HCT116 (cell line): ENCODE measurements around the gene FAN1. TPM values are rescaled to one million over a fixed set of nuclear protein-coding genes. Genes with fewer than 3 reads are reported as not detected.

Source experiments
- ATAC-seq: fragments of 200-7000 bp; cut with Tn5 transposase; 2 replicates; pipeline ENCODE4 v1.9.1; 2020; ENCODE audit warnings: mild to moderate bottlenecking, moderate library complexity
- BruUV-seq: library from RNA; stranded (reverse); fragments of 400-500 nt; replicated peaks from 2 replicates; lab custom pipeline; 2021; lab: Mats Ljungman, UMichigan
- CTCF ChIA-PET: fragments of 300-600 bp; sonication (Branson Sonifier 250); formaldehyde crosslinking; loops from one replicate; lab custom pipeline; 2021; ENCODE audit warnings: antibody characterized with exemption; lab: Charles Lee
- POLR2A ChIA-PET: fragments of 300-600, 350-600 bp; sonication (Branson Sonifier 250); formaldehyde crosslinking; loops from one replicate; lab custom pipeline; 2021; ENCODE audit warnings: antibody characterized with exemption; lab: Charles Lee
- RAD21 ChIA-PET, 2 experiments: fragments of 300-600 bp; sonication (Branson Sonifier 250); formaldehyde crosslinking; loops; one replicate each; lab custom pipeline; 2023; ENCODE audit warnings: low total read pairs in 2 of 2; ENCODE audit not compliant: uncharacterized antibody in 2 of 2, unreplicated experiment in 2 of 2, low non-redundant PET in 1 of 2; lab: Charles Lee
- DNase-seq: peaks from one replicate; pipeline ENCODE4 v3.0.0-alpha.2; 2010; ENCODE audit warnings: low read depth, low spot score
- H2AFZ ChIP-seq: fragments of 200-600 bp; shearing (Covaris generic), sonication (generic); 2 replicates; pipeline ENCODE4 v1.6.1; 2017; ENCODE audit warnings: low read depth, mixed run types, mixed read lengths, antibody characterized with exemption, low read length; ENCODE audit not compliant: poor library complexity, severe bottlenecking
- H3K27ac ChIP-seq: 2 replicates; pipeline ENCODE4 v1.5.1; 2012; ENCODE audit warnings: low read depth, low read length
- H3K27me3 ChIP-seq: fragments of 200-600 bp; sonication (generic); 2 replicates; pipeline ENCODE4 v1.6.1; 2016; ENCODE audit warnings: mixed run types, low read length, mixed read lengths; ENCODE audit not compliant: insufficient read depth
- H3K36me3 ChIP-seq, 2 experiments: fragments of 200-500 bp in 1 of 2; fragments of 200-600 bp in 1 of 2; sonication (Bioruptor generic) in 1 of 2; sonication (generic) in 1 of 2; 2 replicates each; pipeline versions ENCODE4 v1.5.1 to v1.6.1; 2014 to 2016; ENCODE audit warnings: low read length in 2 of 2, inconsistent platforms in 1 of 2, mixed read lengths in 1 of 2, mixed run types in 1 of 2; ENCODE audit not compliant: insufficient read depth in 2 of 2, control insufficient read depth in 1 of 2
- H3K4me1 ChIP-seq, 2 experiments: fragments of 200-600 bp in 1 of 2; sonication (generic) in 1 of 2; 2 replicates each; pipeline versions ENCODE4 v1.5.1 to v1.6.1; 2012 to 2017; ENCODE audit warnings: low read length in 2 of 2, inconsistent platforms in 1 of 2, mild to moderate bottlenecking in 1 of 2, mixed read lengths in 1 of 2, mixed run types in 1 of 2, moderate library complexity in 1 of 2; ENCODE audit not compliant: insufficient read depth in 2 of 2, control insufficient read depth in 1 of 2
- H3K4me2 ChIP-seq: fragments of 200-600 bp; sonication (generic); 2 replicates; pipeline ENCODE4 v1.6.1; 2017; ENCODE audit warnings: mixed run types, low read length, mixed read lengths
- H3K4me3 ChIP-seq, 2 experiments: fragments of 200-600 bp in 1 of 2; sonication (generic) in 1 of 2; replicated peaks in 1 of 2; 2 replicates each; pipeline ENCODE4 v1.5.1; 2011 to 2016; ENCODE audit warnings: low read length in 2 of 2, control low read depth in 1 of 2, low read depth in 1 of 2, mild to moderate bottlenecking in 1 of 2, mixed read lengths in 1 of 2, mixed run types in 1 of 2
- H3K79me2 ChIP-seq: fragments of 200-600 bp; sonication (generic); 2 replicates; pipeline ENCODE4 v1.6.1; 2017; ENCODE audit warnings: mild to moderate bottlenecking, mixed run types, low read length, moderate library complexity, mixed read lengths; ENCODE audit not compliant: insufficient read depth
- H3K9ac ChIP-seq: fragments of 200-600 bp; sonication (generic); 2 replicates; pipeline ENCODE4 v1.6.1; 2016; ENCODE audit warnings: low read length, mixed read lengths
- H3K9me2 ChIP-seq: fragments of 200-600 bp; sonication (generic), shearing (Covaris generic); 2 replicates; pipeline ENCODE4 v1.6.1; 2017; ENCODE audit warnings: mixed run types, mild to moderate bottlenecking, moderate library complexity; ENCODE audit not compliant: insufficient read depth
- H3K9me3 ChIP-seq, 2 experiments: fragments of 200-500 bp in 1 of 2; fragments of 200-600 bp in 1 of 2; sonication (Bioruptor generic) in 1 of 2; sonication (generic) in 1 of 2; 2 replicates each; pipeline ENCODE4 v1.6.1; 2014 to 2017; ENCODE audit warnings: low read length in 2 of 2, mixed read lengths in 2 of 2, inconsistent platforms in 1 of 2, low read depth in 1 of 2, mild to moderate bottlenecking in 1 of 2, mixed run types in 1 of 2, moderate library complexity in 1 of 2; ENCODE audit not compliant: control insufficient read depth in 1 of 2, insufficient read depth in 1 of 2
- H4K20me1 ChIP-seq: fragments of 200-600 bp; sonication (generic), shearing (Covaris generic); 2 replicates; pipeline ENCODE4 v1.6.1; 2017; ENCODE audit warnings: mixed run types, mild to moderate bottlenecking, moderate library complexity; ENCODE audit not compliant: insufficient read depth
- CBX3 ChIP-seq: IDR thresholded peaks from 2 replicates; pipeline ENCODE4 v1.6.1; 2012; ENCODE audit warnings: low read depth
- CTCF ChIP-seq, 3 experiments: fragments of 200-600 bp in 1 of 3; sonication (generic) in 1 of 3; IDR thresholded peaks in 2 of 3; conservative IDR thresholded peaks in 1 of 3; 2 replicates each; pipeline ENCODE4 v1.5.1; 2012 to 2017; ENCODE audit warnings: low read depth in 2 of 3, low read length in 2 of 3, antibody characterized with exemption in 1 of 3, borderline replicate concordance in 1 of 3, control low read depth in 1 of 3, mild to moderate bottlenecking in 1 of 3, mixed read lengths in 1 of 3, mixed run types in 1 of 3, moderate library complexity in 1 of 3; ENCODE audit not compliant: insufficient read depth in 1 of 3
- EZH2 ChIP-seq: fragments of 200-600 bp; sonication (generic); IDR thresholded peaks from 2 replicates; pipeline ENCODE4 v1.6.1; 2017; ENCODE audit warnings: antibody characterized with exemption, mixed run types
- EZH2phosphoT487 ChIP-seq: fragments of 200-600 bp; IDR thresholded peaks from 2 replicates; pipeline ENCODE4 v1.6.1; 2018; ENCODE audit warnings: antibody characterized with exemption, borderline replicate concordance
- FOSL1 ChIP-seq: IDR thresholded peaks from 2 replicates; pipeline ENCODE4 v1.6.1; 2012; ENCODE audit warnings: low read depth
- JUND ChIP-seq: IDR thresholded peaks from 2 replicates; pipeline ENCODE4 v1.6.1; 2012
- MAX ChIP-seq: IDR thresholded peaks from 2 replicates; pipeline ENCODE4 v1.6.1; 2012
- POLR2A ChIP-seq: IDR thresholded peaks from 2 replicates; pipeline ENCODE4 v1.7.0; 2011; ENCODE audit warnings: borderline replicate concordance; ENCODE audit not compliant: insufficient read depth, insufficient read length; ENCODE audit errors: extremely low read depth
- POLR2AphosphoS5 ChIP-seq: IDR thresholded peaks from 2 replicates; pipeline ENCODE4 v1.6.1; 2011; ENCODE audit warnings: mild to moderate bottlenecking, low read depth, low read length, moderate library complexity
- RAD21 ChIP-seq: IDR thresholded peaks from 2 replicates; pipeline ENCODE4 v1.6.1; 2012; ENCODE audit warnings: low read depth, mild to moderate bottlenecking
- SRF ChIP-seq: IDR thresholded peaks from 2 replicates; pipeline ENCODE4 v1.6.1; 2012; ENCODE audit warnings: low read depth
- TCF7L2 ChIP-seq: IDR thresholded peaks from 2 replicates; pipeline ENCODE4 v1.7.0; 2011; ENCODE audit warnings: borderline replicate concordance, inconsistent platforms; ENCODE audit not compliant: insufficient read depth, insufficient read length; ENCODE audit errors: extremely low read depth
- YY1 ChIP-seq: IDR thresholded peaks from 2 replicates; pipeline ENCODE4 v1.6.1; 2011; ENCODE audit warnings: low read length, low read depth, moderate library complexity, mild to moderate bottlenecking; ENCODE audit not compliant: insufficient replicate concordance; ENCODE audit errors: extremely low read depth
- ZBTB33 ChIP-seq: IDR thresholded peaks from 2 replicates; pipeline ENCODE4 v1.6.1; 2011; ENCODE audit warnings: mild to moderate bottlenecking, low read length, moderate library complexity; ENCODE audit not compliant: insufficient replicate concordance; ENCODE audit errors: extremely low read depth
- ZFX ChIP-seq: fragments of 450-650 bp; IDR thresholded peaks from 2 replicates; pipeline ENCODE4 v1.6.1; 2017
- ZNF274 ChIP-seq: fragments of 200-500 bp; sonication (Bioruptor generic); IDR thresholded peaks from 2 replicates; pipeline ENCODE4 v1.6.1; 2014; ENCODE audit warnings: mild to moderate bottlenecking, low read depth, low read length, inconsistent platforms
- intact Hi-C: fragments of 100-400 bp; cut with micrococcal nuclease; formaldehyde crosslinking; loops from 2 replicates; pipeline ENCODE4 v1.10.0; 2022
- total RNA-seq: library from RNA; stranded (reverse); gene quantifications from one replicate; pipeline ENCODE4 v1.2.1, GENCODE V29; 2021; ENCODE audit not compliant: unreplicated experiment
- TF ChIP-seq, protein P1 (sequence below): IDR thresholded peaks from 2 replicates; pipeline ENCODE4 v1.6.1; 2012
- TF ChIP-seq, protein P2 (sequence below): IDR thresholded peaks from 2 replicates; pipeline ENCODE4 v1.6.1; 2012; ENCODE audit warnings: low read depth

Gene FAN1
- total RNA-seq, 1 experiment from 2014 or later, result 17.4 TPM

DNA sequence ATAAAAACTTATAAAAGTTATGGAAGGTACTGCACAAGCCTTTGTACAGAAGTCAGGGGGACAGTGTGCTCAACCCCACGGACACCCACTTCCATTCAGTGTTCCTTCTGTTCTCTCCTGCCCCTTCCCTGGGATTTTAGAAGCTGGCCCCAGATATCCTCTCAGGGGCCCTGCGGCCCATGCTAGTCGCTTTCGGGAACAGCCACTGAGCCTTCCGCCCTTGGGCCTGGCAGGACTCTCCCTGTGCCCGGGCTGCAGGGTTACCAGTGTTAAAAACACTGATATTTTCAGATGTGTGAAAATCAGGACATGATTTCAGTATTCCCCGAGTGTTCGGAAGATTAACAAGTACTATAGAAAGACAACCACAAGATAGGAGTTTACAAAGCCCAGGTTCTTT, 22.4 kb downstream of the FAN1 start:
- POLR2A ChIA-PET, result no interaction called here
- no peaks in the 10 kb centered on the region for H3K27me3 ChIP-seq
- H3K9me2 ChIP-seq, result no peaks in the 10 kb centered on the region
- H3K4me2 ChIP-seq, result no peak overlapping the region
- H3K9ac ChIP-seq, result no peak overlapping the region
- intact Hi-C loops, result no loop called here
- H3K79me2 ChIP-seq, result no peaks in the 10 kb centered on the region
- no peak for ATAC-seq
- no TSS peak for BruUV-seq
- H3K9me3 ChIP-seq, result no peaks in the 10 kb centered on the region
- no peak overlapping the region for H3K4me3 ChIP-seq
- no peak for TF ChIP-seq POLR2AphosphoS5
- no peak for TF ChIP-seq FOSL1
- no peak for TF ChIP-seq RAD21
- no peak for TF ChIP-seq POLR2A
- TF ChIP-seq SRF, result no peak
- TF ChIP-seq ZBTB33, result no peak
- TF ChIP-seq, protein P1, sequence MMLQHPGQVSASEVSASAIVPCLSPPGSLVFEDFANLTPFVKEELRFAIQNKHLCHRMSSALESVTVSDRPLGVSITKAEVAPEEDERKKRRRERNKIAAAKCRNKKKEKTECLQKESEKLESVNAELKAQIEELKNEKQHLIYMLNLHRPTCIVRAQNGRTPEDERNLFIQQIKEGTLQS, result no peak
- TF ChIP-seq EZH2, result no peak
- TF ChIP-seq ZNF274, result no peak
- no peak for TF ChIP-seq TCF7L2
- TF ChIP-seq, protein P2, sequence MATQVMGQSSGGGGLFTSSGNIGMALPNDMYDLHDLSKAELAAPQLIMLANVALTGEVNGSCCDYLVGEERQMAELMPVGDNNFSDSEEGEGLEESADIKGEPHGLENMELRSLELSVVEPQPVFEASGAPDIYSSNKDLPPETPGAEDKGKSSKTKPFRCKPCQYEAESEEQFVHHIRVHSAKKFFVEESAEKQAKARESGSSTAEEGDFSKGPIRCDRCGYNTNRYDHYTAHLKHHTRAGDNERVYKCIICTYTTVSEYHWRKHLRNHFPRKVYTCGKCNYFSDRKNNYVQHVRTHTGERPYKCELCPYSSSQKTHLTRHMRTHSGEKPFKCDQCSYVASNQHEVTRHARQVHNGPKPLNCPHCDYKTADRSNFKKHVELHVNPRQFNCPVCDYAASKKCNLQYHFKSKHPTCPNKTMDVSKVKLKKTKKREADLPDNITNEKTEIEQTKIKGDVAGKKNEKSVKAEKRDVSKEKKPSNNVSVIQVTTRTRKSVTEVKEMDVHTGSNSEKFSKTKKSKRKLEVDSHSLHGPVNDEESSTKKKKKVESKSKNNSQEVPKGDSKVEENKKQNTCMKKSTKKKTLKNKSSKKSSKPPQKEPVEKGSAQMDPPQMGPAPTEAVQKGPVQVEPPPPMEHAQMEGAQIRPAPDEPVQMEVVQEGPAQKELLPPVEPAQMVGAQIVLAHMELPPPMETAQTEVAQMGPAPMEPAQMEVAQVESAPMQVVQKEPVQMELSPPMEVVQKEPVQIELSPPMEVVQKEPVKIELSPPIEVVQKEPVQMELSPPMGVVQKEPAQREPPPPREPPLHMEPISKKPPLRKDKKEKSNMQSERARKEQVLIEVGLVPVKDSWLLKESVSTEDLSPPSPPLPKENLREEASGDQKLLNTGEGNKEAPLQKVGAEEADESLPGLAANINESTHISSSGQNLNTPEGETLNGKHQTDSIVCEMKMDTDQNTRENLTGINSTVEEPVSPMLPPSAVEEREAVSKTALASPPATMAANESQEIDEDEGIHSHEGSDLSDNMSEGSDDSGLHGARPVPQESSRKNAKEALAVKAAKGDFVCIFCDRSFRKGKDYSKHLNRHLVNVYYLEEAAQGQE, result no peak
- no peak for TF ChIP-seq CBX3
- no peak for TF ChIP-seq CTCF (IDR thresholded peaks at IDR 0.05 in 2 of 3, conservative IDR thresholded peaks at IDR 0.05 in 1 of 3; ENCODE audit: borderline replicate concordance in 1 of 3, insufficient read depth in 1 of 3, low read depth in 2 of 3, low read length in 2 of 3)
- TF ChIP-seq JUND, result no peak
- TF ChIP-seq ZFX, result no peak
- TF ChIP-seq MAX, result no peak
- no peak for TF ChIP-seq EZH2phosphoT487
- no peak for TF ChIP-seq YY1
- H2AFZ ChIP-seq, result no peak overlapping the region
- no peaks in the 10 kb centered on the region for H4K20me1 ChIP-seq
- H3K27ac ChIP-seq, result no peak overlapping the region
- CTCF ChIA-PET, result no interaction called here
- H3K4me1 ChIP-seq, result peaks cover 0 to 2% of the 10 kb centered on the region in 2 experiments; a peak in 1 of 4 replicates
- DNase-seq, result no peak
- peaks cover 39 to 40% of the 10 kb centered on the region in 2 experiments for H3K36me3 ChIP-seq
- RAD21 ChIA-PET, result no interaction called here
